Adrenal gland (tissue), 5 donors: ENCODE measurements around the gene NECTIN1.

ENCODE experiments used
- POLR2A ChIP-seq, 2 donors: fragments of 450-650 bp; IDR thresholded peaks; one replicate each; pipeline ENCODE4 v1.6.1; 2017; ENCODE audit warnings: antibody characterized with exemption in 2 of 2, mild to moderate bottlenecking in 2 of 2, moderate library complexity in 1 of 2
- TF ChIP-seq, protein P1 (sequence below), 6 experiments: fragments of 450-650 bp in 4 of 6; fragments of 200-600 bp in 2 of 6; sonication (generic) in 1 of 6; IDR thresholded peaks; 1 replicate in 5 of 6; 2 replicates in 1 of 6; pipeline versions ENCODE4 v1.5.1 to v1.8.0; 2016 to 2021; ENCODE audit warnings: antibody characterized with exemption in 6 of 6, mild to moderate bottlenecking in 2 of 6, moderate library complexity in 1 of 6
- donor health status: DM: no; HTN: no; CAD: no.

DNA sequence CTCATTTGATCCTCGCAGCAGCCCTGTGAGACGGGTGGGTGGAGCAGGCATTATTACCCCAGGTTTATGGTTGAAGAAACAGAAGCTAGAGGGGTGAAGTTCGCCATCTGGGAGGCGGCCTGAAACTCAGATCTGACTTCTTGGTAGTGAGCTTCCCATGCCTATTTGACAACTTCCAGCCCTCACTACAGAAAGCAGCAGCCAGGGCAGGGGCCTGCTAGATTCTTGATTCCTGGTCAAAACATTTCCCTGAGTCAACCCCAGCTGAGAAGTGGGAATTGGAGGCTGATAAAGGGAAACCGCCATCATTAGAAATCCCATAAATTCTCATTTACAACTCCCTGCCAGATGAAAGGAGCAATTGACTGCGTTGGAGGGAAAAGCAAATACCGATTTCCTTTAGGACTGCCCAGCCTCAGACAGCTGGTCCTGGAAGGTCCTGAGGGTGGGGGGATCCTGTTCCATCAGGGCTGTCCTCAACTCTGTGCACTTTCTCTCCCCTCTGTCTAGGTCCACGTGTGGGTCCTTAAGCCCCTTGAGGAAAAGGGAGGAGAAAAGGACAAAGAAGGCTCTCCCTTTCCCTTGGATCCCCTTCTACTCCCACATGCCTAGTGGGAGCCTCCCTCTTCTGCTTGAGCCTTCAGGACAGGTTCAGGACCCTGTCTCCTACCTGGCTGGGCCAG lies 10.2 kb upstream of the NECTIN1 start:
- TF ChIP-seq, protein P1, sequence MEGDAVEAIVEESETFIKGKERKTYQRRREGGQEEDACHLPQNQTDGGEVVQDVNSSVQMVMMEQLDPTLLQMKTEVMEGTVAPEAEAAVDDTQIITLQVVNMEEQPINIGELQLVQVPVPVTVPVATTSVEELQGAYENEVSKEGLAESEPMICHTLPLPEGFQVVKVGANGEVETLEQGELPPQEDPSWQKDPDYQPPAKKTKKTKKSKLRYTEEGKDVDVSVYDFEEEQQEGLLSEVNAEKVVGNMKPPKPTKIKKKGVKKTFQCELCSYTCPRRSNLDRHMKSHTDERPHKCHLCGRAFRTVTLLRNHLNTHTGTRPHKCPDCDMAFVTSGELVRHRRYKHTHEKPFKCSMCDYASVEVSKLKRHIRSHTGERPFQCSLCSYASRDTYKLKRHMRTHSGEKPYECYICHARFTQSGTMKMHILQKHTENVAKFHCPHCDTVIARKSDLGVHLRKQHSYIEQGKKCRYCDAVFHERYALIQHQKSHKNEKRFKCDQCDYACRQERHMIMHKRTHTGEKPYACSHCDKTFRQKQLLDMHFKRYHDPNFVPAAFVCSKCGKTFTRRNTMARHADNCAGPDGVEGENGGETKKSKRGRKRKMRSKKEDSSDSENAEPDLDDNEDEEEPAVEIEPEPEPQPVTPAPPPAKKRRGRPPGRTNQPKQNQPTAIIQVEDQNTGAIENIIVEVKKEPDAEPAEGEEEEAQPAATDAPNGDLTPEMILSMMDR (IDR thresholded peaks at IDR 0.05) = no peak
- no peak for TF ChIP-seq POLR2A (IDR thresholded peaks at IDR 0.05)
